GM13977 (cell line): Measurements from ENCODE around the gene SUGP1.
"Not testable (repeated sequence)": the region's sequence is repeated elsewhere in the genome, so short reads cannot be mapped to it uniquely, and the experiment has no call there.

Experiments
- DNase-seq: peaks from one replicate; pipeline ENCODE4 v3.0.0; 2012; ENCODE audit warnings: low spot score
- CTCF ChIP-seq: IDR thresholded peaks from 2 replicates; pipeline ENCODE4 v1.5.1; 2012; ENCODE audit warnings: mild to moderate bottlenecking, control low read depth; ENCODE audit not compliant: insufficient read depth; ENCODE audit errors: extremely low read depth, missing control alignments
- in situ Hi-C: fragments of 300-500 bp; cut with MboI; formaldehyde crosslinking; loops from one replicate; pipeline ENCODE4 v1.12.0; 2022; ENCODE audit warnings: low sequenced_read_pairs, low pct_unique_long_range_greater_than_20kb, mixed read lengths, inconsistent platforms; ENCODE audit not compliant: unreplicated experiment

The SUGP1 gene

GRCh38 chr19:19356901-19357566 lies 36.7 kb upstream of the SUGP1 start:
- TF ChIP-seq CTCF = no peak
- DNase-seq = no peak
- in situ Hi-C loops = no loop called here

GRCh38 chr19:19356500-19356899 lies 36.2 kb upstream of the SUGP1 start:
- DNase-seq = no peak
- TF ChIP-seq CTCF = no peak
- in situ Hi-C loops = no loop called here

- no peak for TF ChIP-seq CTCF
- in situ Hi-C loops = no loop called here
- DNase-seq = no peak
Observed at GRCh38 chr19:19355606-19356139, 35.4 kb upstream of the SUGP1 start.

- DNase-seq = no peak
- no peak for TF ChIP-seq CTCF
- in situ Hi-C loops = no loop called here
Observed at GRCh38 chr19:19354932-19355331, 34.6 kb upstream of the SUGP1 start.

- in situ Hi-C loops = no loop called here
- no peak for DNase-seq
- TF ChIP-seq CTCF = no peak
Observed at GRCh38 chr19:19354007-19354406, 33.7 kb upstream of the SUGP1 start.

- TF ChIP-seq CTCF = no peak
- in situ Hi-C loops = no loop called here
- no peak for DNase-seq
Observed at GRCh38 chr19:19352823-19353222, 32.5 kb upstream of the SUGP1 start.

GRCh38 chr19:19350756-19351155 lies 30.4 kb upstream of the SUGP1 start:
- in situ Hi-C loops, DNase-seq: not testable (repeated sequence)
